HG03108 (cell line): ENCODE measurements around the gene AP3D1.

Experiments used
- ATAC-seq: cut with Tn5 transposase; IDR thresholded peaks from one replicate; pipeline ENCODE4 v1.9.1; 2021; ENCODE audit warnings: moderate library complexity; ENCODE audit not compliant: unreplicated experiment

The AP3D1 gene

GRCh38 chr19:2184422-2184975 lies 33.1 kb upstream of the AP3D1 start:
- no peak for ATAC-seq

- ATAC-seq, result no peak
Measured at GRCh38 chr19:2181633-2181997, 30.2 kb upstream of the AP3D1 start.

GRCh38 chr19:2180881-2181632 lies 29.7 kb upstream of the AP3D1 start:
- no peak for ATAC-seq

DNA sequence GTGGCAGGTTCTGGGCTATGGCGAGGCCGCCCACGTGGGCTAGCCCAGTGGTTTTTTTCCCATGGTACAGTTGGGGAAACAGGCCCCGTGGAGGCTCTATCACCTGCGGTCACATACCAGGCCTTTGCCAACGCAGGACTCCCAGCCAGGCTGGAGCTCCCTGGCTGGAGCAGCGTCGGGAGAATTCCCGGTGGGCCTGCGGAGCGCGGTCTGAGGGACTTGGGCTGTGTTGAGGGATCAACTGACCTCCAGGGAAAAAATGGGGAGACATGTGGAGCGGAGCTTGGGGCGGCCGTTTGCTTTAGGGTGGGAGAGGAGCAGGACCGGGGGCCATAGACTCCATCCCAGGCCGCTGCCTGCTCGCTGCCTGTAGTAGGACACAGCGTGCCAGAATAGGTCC lies 28.7 kb upstream of the AP3D1 start:
- no peak for ATAC-seq

DNA sequence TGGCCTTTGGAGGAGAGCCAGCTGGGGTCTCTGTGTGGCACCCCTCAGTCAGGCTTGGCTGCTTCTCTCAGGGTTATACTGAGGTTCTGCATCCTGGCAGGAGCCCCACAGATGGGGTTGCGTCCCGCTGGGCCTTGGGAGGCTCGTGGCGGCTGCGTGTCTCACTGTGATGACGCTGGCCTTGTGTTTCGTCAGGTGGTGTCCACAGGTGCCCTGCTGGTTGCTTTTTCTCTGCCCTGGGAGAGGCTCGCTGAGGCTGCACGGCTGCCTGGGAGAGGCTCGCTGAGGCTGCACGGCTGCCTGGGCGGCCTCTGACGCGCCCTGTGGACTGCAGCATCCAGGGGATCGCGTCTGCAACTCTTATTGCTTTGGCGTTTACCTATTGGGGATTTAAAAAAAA lies 27.7 kb upstream of the AP3D1 start:
- ATAC-seq, result no peak

GRCh38 chr19:2176337-2176994 lies 25.1 kb upstream of the AP3D1 start:
- ATAC-seq, result no peak

GRCh38 chr19:2175742-2176141 lies 24.4 kb upstream of the AP3D1 start:
- no peak for ATAC-seq

DNA sequence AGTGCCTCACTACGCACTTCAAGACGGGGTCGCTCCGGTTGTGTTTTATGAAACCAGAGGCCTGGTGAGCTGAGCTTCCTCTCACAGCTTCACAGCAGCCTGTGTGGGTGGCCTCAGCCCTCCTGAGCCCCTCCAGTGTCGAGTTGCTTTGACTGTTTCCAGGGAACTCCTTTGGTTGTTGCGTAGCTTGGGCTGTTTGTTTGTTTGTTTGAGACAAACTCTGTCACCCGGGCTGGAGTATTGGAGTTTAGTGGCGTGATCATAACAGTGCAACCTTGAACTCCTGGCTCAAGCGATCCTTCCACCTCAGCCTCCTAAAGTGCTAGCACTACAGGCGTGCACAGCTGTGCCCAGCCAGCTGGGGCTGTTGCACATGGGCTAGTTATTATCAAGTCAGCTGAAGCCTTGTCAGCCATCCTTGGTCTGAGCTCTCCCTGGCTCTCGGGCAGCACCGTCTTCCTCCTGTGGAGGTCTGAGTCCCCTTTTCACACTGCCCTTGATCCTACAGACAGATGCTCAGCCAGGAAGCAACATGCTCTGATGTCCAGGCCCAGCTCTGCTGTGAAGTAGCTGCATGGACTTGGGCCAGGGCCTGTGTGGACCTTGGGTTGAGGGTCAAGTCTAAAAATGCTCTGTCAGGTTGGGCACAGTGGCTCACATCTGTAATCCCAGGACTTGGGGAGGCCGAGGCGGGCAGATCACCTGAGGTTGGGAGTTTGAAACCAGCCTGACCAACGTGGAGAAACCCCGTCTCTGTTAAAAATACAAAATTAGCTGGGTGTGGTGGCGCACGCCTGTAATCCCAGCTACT lies 22.6 kb upstream of the AP3D1 start:
- ATAC-seq, result no peak

DNA sequence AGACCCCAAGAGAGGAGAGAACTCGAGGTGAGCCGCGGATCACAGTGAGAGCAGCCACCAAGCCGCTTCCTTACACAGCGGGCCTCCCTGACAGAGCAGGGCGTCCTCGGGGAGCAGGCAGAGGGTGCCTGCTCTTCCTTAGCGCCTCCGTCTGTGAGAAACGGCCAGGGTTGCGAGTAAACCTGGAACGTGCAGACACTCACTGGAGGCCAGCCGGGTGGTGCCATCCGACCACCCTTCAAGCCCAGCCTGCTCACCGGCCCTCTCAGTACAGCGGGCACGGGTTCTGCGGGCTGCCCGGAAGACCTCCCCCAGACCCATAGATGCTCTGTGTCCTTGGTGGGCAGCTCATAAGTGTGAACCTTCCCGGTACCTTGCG lies 22.0 kb upstream of the AP3D1 start:
- no peak for ATAC-seq

GRCh38 chr19:2171349-2172145 lies 20.2 kb upstream of the AP3D1 start:
- peak; percentile 39 for ATAC-seq

GRCh38 chr19:2170987-2171348 lies 19.6 kb upstream of the AP3D1 start:
- no peak for ATAC-seq

- ATAC-seq, result no peak
Measured at GRCh38 chr19:2170219-2170618, 18.9 kb upstream of the AP3D1 start.

GRCh38 chr19:2168619-2169424 lies 17.5 kb upstream of the AP3D1 start:
- peak; percentile 55 for ATAC-seq

DNA sequence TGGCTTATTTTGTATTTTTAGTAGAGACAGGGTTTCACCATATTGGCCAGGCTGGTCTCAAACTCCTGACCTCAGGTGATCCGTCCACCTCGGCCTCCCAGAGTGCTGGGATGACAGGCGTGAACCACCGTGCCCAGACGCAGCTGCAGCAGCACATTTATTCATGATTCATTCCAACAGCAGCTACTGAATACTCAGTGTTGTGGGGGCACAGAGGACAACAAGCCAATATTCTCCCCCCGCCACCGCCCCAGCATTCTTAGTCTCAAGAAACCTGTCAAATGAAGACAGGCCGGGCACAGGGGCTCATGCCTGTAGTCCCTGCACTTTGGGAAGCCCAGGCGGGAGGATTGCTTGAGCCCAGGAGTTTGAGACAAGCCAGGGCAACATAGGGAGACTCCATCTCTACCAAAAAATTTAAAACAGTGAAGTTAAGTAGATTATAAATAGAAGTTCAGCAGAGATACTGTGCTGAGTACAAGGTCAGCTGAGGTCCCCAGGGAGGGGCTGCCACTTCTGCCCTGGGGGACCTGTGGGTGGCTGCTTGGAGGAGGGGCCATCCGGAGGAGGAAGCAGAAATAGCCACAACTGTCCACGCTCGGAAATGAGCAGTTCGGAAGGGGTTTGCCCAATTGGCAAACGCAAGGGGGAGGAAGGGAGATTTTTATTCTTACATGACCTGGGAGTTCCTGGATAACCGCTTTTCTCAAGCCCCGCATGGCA lies 16.7 kb upstream of the AP3D1 start:
- ATAC-seq, result peak; percentile 24

GRCh38 chr19:2166741-2167738 lies 15.7 kb upstream of the AP3D1 start:
- no peak for ATAC-seq

DNA sequence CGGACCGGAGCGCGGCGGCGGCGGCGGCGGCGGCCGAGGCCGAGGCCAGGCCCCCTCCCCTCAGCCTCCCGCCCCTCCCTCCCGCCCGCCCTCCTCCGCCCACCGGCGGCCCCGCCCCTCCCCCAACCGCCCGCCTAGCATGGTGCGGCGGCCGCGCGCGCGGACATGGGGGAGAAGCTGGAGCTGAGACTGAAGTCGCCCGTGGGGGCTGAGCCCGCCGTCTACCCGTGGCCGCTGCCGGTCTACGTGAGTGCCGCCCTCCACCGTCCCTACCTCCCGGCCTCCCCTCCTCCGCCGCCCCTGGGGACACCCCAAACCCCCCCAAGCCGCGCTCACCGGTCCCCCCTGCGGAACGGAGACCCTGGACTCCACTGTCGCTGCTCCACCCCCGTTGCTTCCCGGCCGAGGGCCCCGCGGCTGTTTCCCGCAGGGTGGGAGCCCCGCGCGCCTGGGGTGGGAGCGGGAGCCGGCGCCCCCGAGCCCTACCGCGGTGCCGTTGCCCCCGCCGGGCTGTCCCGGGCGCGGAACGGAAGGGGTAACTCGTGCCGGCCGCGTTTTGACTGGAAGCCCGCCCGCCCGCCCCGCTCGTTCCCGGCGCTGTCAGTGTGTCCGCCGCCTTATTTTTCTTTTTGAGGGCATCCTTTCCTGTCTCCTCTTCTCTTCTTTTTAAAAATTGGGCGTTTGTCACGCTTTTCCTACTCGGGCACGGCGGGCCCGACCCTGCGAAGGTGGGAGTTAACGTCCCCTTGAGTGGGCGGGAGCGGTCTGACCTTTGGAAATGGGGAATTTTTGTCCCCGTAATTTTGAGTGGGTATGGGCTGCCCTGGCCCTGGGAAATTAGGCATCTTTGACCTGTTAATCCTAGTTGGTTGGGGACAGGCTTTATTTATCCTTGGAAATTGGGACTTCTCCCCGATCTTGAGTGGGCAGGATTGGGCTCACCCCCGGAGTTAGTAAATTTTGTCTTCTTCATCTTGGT lies 12.9 kb upstream of the AP3D1 start:
- no peak for ATAC-seq

DNA sequence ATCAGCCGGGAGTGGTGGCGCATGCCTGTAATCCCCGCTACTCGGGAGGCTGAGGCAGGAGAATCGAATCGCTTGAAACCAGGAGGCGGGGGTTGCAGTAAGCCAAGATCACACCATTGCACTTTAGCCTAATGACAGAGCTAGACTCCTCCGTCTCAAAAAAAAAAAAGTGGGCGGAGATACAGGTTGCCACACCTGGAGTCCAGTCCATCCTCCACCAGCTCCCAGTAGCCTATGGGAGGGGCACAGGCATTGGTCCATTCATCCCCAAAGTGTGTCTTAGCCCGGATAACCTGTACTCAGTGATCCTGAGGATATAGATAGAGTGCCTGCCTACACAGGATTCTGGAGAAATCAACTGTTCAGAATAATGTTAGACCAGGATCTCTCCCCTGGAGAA lies 9.0 kb upstream of the AP3D1 start:
- no peak for ATAC-seq
